Measurements from ENCODE around the gene LACTB.

Gene LACTB

DNA sequence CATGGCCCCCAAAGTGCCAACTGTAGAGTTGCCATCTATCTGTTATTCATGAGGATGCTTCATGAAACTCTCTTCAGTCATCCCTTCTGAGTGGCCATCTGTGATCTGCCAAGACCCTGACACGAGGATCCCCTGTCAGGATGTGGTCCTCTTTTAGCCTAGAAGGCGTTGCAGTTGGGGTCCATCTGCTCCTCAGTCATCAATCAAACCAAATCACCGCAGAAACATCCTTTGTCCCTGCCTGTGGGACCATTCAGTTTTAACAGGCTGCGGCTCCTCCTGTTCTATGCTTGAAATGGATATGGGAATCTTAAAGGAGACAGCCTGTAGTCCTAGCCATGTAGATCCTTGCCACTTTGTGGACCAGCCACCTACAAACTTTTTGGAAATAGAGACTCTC lies 41.6 kb downstream of the LACTB start:
- TF ChIP-seq, protein P1, sequence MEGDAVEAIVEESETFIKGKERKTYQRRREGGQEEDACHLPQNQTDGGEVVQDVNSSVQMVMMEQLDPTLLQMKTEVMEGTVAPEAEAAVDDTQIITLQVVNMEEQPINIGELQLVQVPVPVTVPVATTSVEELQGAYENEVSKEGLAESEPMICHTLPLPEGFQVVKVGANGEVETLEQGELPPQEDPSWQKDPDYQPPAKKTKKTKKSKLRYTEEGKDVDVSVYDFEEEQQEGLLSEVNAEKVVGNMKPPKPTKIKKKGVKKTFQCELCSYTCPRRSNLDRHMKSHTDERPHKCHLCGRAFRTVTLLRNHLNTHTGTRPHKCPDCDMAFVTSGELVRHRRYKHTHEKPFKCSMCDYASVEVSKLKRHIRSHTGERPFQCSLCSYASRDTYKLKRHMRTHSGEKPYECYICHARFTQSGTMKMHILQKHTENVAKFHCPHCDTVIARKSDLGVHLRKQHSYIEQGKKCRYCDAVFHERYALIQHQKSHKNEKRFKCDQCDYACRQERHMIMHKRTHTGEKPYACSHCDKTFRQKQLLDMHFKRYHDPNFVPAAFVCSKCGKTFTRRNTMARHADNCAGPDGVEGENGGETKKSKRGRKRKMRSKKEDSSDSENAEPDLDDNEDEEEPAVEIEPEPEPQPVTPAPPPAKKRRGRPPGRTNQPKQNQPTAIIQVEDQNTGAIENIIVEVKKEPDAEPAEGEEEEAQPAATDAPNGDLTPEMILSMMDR (IDR thresholded peaks at IDR 0.05; ENCODE audit: low read depth, low read length, missing control alignments), result no peak
- H3K4me3 ChIP-seq (ENCODE audit: low read depth, low read length), result no peak overlapping the region
- in situ Hi-C loops (cut with HindIII; ENCODE audit: low sequenced_read_pairs), result no loop called here
- no peak for DNase-seq (ENCODE audit: low read depth)

DNA sequence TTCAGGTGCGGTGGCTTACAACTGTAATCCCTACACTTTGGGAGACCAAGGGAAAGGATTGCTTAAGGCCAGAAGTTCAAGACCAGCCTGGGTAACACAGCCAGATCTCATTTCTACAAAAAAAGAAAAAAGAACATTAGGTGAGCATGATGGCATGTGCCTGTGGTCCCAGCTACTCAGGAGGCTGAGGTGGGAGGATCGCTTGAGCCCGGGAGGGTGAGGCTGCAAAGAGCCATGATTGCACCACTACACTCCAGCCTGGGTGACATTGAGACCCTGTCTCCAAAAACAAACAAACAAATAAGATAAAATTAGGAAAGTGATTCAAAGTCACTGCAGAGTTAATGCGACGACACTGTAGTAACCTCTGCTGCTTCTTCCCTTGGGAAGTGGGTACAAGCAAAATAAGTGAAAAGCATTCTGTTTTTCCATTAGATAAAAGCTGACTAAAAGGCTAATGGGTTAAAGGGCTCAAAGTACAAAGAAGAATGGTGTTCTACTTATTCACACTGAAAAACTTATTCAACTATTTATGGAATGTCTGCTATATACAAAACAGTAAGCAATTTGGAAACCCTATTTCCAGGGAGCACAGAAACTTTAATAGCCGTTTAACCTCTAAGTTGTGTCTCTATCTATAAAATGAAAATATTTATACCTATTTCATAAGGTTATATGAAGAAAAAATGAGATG lies 43.7 kb downstream of the LACTB start:
- no peak overlapping the region for H3K4me3 ChIP-seq (ENCODE audit: low read depth, low read length)
- TF ChIP-seq, protein P1 (IDR thresholded peaks at IDR 0.05; ENCODE audit: low read depth, low read length, missing control alignments), result no peak
- in situ Hi-C loops (cut with HindIII; ENCODE audit: low sequenced_read_pairs), result no loop called here
- DNase-seq (ENCODE audit: low read depth), result no peak

DNA sequence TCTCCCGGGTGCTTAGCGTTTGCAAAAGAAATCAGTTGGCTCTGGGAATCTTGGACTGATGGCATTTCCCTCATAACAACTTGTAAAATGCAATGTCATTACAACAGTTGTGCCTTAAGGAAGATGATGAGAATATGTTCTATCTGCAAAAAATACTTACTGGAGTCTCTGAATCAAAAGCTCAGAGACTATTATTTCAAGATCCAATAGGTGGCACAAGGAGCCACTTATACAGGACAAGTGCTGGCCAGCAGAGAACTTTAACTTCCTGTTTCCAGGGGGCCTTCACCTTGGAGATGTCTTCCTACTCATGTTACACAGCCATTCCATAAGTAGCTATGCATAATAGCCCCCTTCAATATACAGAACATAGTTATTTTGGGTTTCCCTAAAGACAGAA lies 44.6 kb downstream of the LACTB start:
- in situ Hi-C loops (cut with HindIII; ENCODE audit: low sequenced_read_pairs), result no loop called here
- no peak for DNase-seq (ENCODE audit: low read depth)
- no peak overlapping the region for H3K4me3 ChIP-seq (ENCODE audit: low read depth, low read length)
- TF ChIP-seq, protein P1 (IDR thresholded peaks at IDR 0.05; ENCODE audit: low read depth, low read length, missing control alignments), result no peak

DNA sequence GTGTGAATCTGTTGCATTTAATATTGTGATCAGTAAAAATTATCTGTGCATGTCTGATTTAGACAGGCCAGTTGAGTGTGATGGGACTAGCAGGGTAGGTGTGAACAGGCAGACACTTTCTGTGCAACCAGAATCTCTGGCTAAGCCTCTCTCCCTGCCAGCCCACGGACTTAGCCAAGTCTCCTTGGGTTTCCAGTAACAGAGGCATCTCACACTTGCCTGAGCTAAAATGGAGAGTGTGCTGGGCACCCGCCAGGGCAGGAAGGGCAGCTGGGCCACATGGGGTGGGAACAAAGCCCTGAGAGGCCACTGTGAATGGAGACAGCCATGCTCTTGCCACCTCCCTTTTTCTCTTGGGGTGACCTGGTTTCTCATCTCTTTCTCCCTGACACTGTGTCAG lies 48.1 kb downstream of the LACTB start:
- no peak overlapping the region for H3K4me3 ChIP-seq (ENCODE audit: low read depth, low read length)
- TF ChIP-seq, protein P1 (IDR thresholded peaks at IDR 0.05; ENCODE audit: low read depth, low read length, missing control alignments), result no peak
- no peak for DNase-seq (ENCODE audit: low read depth)
- in situ Hi-C loops (cut with HindIII; ENCODE audit: low sequenced_read_pairs), result no loop called here

DNA sequence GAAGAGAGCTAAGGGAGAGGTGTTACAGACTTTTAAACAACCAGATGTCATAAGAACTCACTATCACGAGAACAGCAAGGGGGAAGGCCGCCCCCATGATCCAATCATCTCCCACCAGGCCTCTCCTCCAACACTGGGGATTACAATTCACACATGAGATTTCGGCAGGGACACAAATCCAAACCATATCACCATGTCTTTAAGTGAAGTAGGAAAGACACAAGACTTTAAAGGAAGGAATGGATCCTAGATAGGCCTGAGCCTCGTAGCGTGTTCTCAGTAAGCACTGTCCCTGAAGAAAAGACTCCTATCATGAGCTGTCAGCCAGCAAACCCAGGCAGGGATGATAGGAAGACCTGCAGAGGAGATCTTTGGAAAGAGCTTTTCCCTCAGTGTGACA lies 50.7 kb downstream of the LACTB start:
- in situ Hi-C loops (cut with HindIII; ENCODE audit: low sequenced_read_pairs), result no loop called here
- DNase-seq (ENCODE audit: low read depth), result no peak
- TF ChIP-seq, protein P1 (IDR thresholded peaks at IDR 0.05; ENCODE audit: low read depth, low read length, missing control alignments), result no peak

DNA sequence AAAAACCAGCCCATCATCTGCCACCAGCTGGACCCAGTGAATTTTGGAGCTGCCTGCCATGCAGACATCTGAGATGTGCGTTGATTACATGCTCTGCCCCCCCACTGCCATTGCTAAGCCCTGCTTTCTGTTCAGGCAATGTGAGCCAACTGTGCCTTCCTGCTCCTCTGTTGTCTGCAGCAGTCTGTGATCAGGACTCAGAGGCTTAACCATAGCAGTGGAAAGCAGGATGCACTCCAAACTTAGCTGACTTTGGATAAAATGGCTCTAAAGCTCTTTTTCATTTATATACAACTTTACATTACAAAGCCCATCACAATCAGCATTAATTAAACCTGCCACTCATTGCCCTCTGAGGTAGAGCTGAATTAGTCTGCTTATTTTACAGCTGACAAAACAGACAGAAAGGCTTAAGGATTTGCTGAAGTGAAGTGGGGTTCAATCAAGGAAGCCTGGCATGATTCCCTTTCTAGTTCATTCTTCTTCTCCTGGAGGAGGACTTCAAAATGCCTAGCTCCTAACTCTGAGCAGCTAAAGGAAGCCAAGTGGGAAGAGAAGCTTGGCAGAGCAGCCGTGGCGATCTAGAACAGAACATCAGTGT lies 51.3 kb downstream of the LACTB start:
- no peak overlapping the region for H3K4me3 ChIP-seq (ENCODE audit: low read depth, low read length)
- no peak for DNase-seq (ENCODE audit: low read depth)
- in situ Hi-C loops (cut with HindIII; ENCODE audit: low sequenced_read_pairs), result no loop called here
- TF ChIP-seq, protein P1 (IDR thresholded peaks at IDR 0.05; ENCODE audit: low read depth, low read length, missing control alignments), result no peak

More for the DNA sequence above, 50.7 kb downstream of the LACTB start:
- H3K4me3 ChIP-seq (ENCODE audit: low read depth, low read length), result no peak overlapping the region

Data from astrocyte of the cerebellum (primary cell).